GM12878 (cell line): ENCODE results near the gene SCYGR3. TPM values are rescaled to one million over a fixed set of nuclear protein-coding genes. Genes with fewer than 3 reads are reported as not detected.

Experiments
- ATAC-seq: fragments of 200-7000 bp; cut with Tn5 transposase; 3 replicates; pipeline ENCODE4 v1.9.1; 2020; ENCODE audit warnings: mild to moderate bottlenecking, moderate library complexity
- BruUV-seq: library from RNA; stranded (reverse); fragments of 400-500 nt; replicated peaks from 2 replicates; lab custom pipeline; 2021; lab: Mats Ljungman, UMichigan
- CTCF ChIA-PET: fragments of 300-600 bp; sonication (Branson Sonifier 250); formaldehyde crosslinking; extraction: SDS; loops from one replicate; lab custom pipeline; 2021; ENCODE audit warnings: inconsistent platforms; lab: Yijun Ruan, JAX
- POLR2A ChIA-PET: fragments of 350-600 bp; formaldehyde crosslinking; extraction: SDS; loops from one replicate; lab custom pipeline; 2021; ENCODE audit warnings: inconsistent platforms; lab: Charles Lee
- RAD21 ChIA-PET: fragments of 300-600 bp; sonication (Branson Sonifier 250); formaldehyde crosslinking; loops from one replicate; lab custom pipeline; 2023; ENCODE audit warnings: antibody characterized with exemption; ENCODE audit not compliant: unreplicated experiment; lab: Charles Lee
- SMC1A ChIA-PET: fragments of 300-600 bp; sonication (Branson Sonifier 250); formaldehyde crosslinking; loops from one replicate; lab custom pipeline; 2023; ENCODE audit not compliant: unreplicated experiment, uncharacterized antibody; lab: Charles Lee
- DNase-seq: peaks from one replicate; pipeline ENCODE4 v3.0.0-alpha.2; 2011; ENCODE audit warnings: low read depth, low spot score
- FAIRE-seq: peaks from 3 replicates; lab custom pipeline; 2011; peaks lifted over from hg19 to GRCh38; lab: Jason Lieb, UNC
- H2AFZ ChIP-seq: 2 replicates; pipeline ENCODE4 v1.6.0; 2011; ENCODE audit warnings: low read depth, low read length, control low read depth; ENCODE audit not compliant: control insufficient read depth
- H3K27ac ChIP-seq: 2 replicates; pipeline ENCODE4 v1.5.1; 2011; ENCODE audit warnings: control low read depth; ENCODE audit not compliant: control insufficient read depth, insufficient read depth
- H3K27me3 ChIP-seq, 2 experiments: replicated peaks in 1 of 2; 2 replicates each; pipeline versions ENCODE4 v1.6.0 to v1.6.1; 2011; ENCODE audit warnings: low read length in 1 of 2; ENCODE audit not compliant: control insufficient read depth in 2 of 2, insufficient read depth in 2 of 2
- H3K36me3 ChIP-seq, 2 experiments: 2 replicates each; pipeline ENCODE4 v1.5.1; 2011; ENCODE audit warnings: low read length in 1 of 2; ENCODE audit not compliant: control insufficient read depth in 2 of 2, insufficient read depth in 2 of 2
- H3K4me1 ChIP-seq: 2 replicates; pipeline ENCODE4 v1.6.1; 2011; ENCODE audit warnings: mild to moderate bottlenecking, low read length, moderate library complexity, mixed read lengths; ENCODE audit not compliant: control insufficient read depth, insufficient read depth
- H3K4me2 ChIP-seq: 2 replicates; pipeline ENCODE4 v1.6.0; 2011; ENCODE audit warnings: control low read depth; ENCODE audit not compliant: control insufficient read depth, insufficient read depth
- H3K4me3 ChIP-seq: fragments of 200-600 bp; sonication (generic); 2 replicates; pipeline ENCODE4 v1.5.1; 2016
- H3K79me2 ChIP-seq: 2 replicates; pipeline ENCODE4 v1.6.0; 2011; ENCODE audit warnings: low read length; ENCODE audit not compliant: control insufficient read depth, insufficient read depth
- H3K9ac ChIP-seq: 2 replicates; pipeline ENCODE4 v1.8.0; 2011; ENCODE audit warnings: low read length, control low read depth, mixed read lengths; ENCODE audit not compliant: control insufficient read depth, insufficient read depth
- H3K9me3 ChIP-seq: replicated peaks from 3 replicates; pipeline ENCODE4 v1.5.1; 2011; ENCODE audit warnings: mild to moderate bottlenecking, low read length; ENCODE audit not compliant: control insufficient read depth, insufficient read depth
- H4K20me1 ChIP-seq: 2 replicates; pipeline ENCODE4 v1.6.0; 2011; ENCODE audit not compliant: control insufficient read depth, insufficient read depth
- CEBPB ChIP-seq, 2 experiments: fragments of 150-350 bp in 1 of 2; IDR thresholded peaks; 2 replicates each; pipeline ENCODE4 v1.6.1; 2012 to 2014; ENCODE audit warnings: low read depth in 2 of 2, low read length in 2 of 2, borderline replicate concordance in 1 of 2, inconsistent platforms in 1 of 2
- NFYA ChIP-seq: IDR thresholded peaks from 2 replicates; pipeline ENCODE4 v1.6.1; 2011; ENCODE audit warnings: low read depth, mild to moderate bottlenecking, low read length, improper control_type of control experiment, borderline replicate concordance
- NFYB ChIP-seq: IDR thresholded peaks from 2 replicates; pipeline ENCODE4 v1.6.1; 2011; ENCODE audit warnings: low read depth, mild to moderate bottlenecking, low read length, improper control_type of control experiment, moderate library complexity; ENCODE audit not compliant: insufficient read depth
- SMAD5 ChIP-seq: IDR thresholded peaks from 2 replicates; pipeline ENCODE4 v1.6.1; 2016; ENCODE audit warnings: antibody characterized with exemption, low read depth
- SMC3 ChIP-seq: IDR thresholded peaks from 2 replicates; pipeline ENCODE4 v1.6.1; 2011; ENCODE audit warnings: low read length, improper control_type of control experiment, borderline replicate concordance
- ZNF217 ChIP-seq: fragments of 450-650 bp; IDR thresholded peaks from 2 replicates; pipeline ENCODE4 v1.6.1; 2017; ENCODE audit warnings: antibody characterized with exemption, mild to moderate bottlenecking
- WGBS: methylation state at CpG from one replicate; pipeline ENCODE4 v1.1.6; 2016; ENCODE audit warnings: low lambda C conversion rate; ENCODE audit not compliant: insufficient replicate concordance, insufficient coverage; ENCODE audit errors: missing lambda C conversion rate; 5-methylcytosine and 5-hydroxymethylcytosine counted together
- in situ Hi-C: fragments of 300-500 bp; cut with MboI; formaldehyde crosslinking; loops from 9 replicates; pipeline ENCODE4 v1.14.3; 2018; ENCODE audit warnings: mixed read lengths
- intact Hi-C: fragments of 100-400 bp; cut with micrococcal nuclease; formaldehyde crosslinking; loops from one replicate; pipeline ENCODE4 v1.14.2; 2022; ENCODE audit not compliant: unreplicated experiment
- polyA plus RNA-seq, 11 experiments: library from polyadenylated mRNA; depleted of rRNA in 4 of 11; unstranded in 6 of 11; stranded (reverse) in 5 of 11; fragments of >200 nt; fragmentation: Nextera tagmentation in 4 of 11; fragmentation: Illumina TruSeq in 1 of 11; extraction: Ambion mirVana in 4 of 11; extraction: Trizol in 1 of 11; gene quantifications; 1 replicate in 1 of 11; 2 replicates in 10 of 11; pipeline versions ENCODE4 v1.2.1 to v1.2.3, GENCODE V29; 2011 to 2016; ENCODE audit warnings: inconsistent platforms in 2 of 11, missing spikeins in 2 of 11, low read depth in 1 of 11
- total RNA-seq, 4 experiments: library from RNA; depleted of rRNA in 3 of 4; stranded (reverse); fragments of >200 nt in 3 of 4; fragmentation: Illumina TruSeq in 1 of 4; extraction: Trizol in 1 of 4; gene quantifications; 2 replicates each; pipeline versions ENCODE4 v1.2.1 to v1.2.3, GENCODE V29; 2013 to 2021
- TF ChIP-seq, protein P1 (sequence below): IDR thresholded peaks from 2 replicates; pipeline ENCODE4 v1.6.1; 2012; ENCODE audit warnings: low read depth, low read length, improper control_type of control experiment
- TF ChIP-seq, protein P2 (sequence below): IDR thresholded peaks from 2 replicates; pipeline ENCODE4 v1.6.1; 2012; ENCODE audit warnings: low read depth, low read length, improper control_type of control experiment

Gene SCYGR3
- total and polyA plus RNA-seq, 10 of the 15 experiments (the other 5 are each of a cell fraction or from before 2014, with no cell fraction given), result not detected

DNA sequence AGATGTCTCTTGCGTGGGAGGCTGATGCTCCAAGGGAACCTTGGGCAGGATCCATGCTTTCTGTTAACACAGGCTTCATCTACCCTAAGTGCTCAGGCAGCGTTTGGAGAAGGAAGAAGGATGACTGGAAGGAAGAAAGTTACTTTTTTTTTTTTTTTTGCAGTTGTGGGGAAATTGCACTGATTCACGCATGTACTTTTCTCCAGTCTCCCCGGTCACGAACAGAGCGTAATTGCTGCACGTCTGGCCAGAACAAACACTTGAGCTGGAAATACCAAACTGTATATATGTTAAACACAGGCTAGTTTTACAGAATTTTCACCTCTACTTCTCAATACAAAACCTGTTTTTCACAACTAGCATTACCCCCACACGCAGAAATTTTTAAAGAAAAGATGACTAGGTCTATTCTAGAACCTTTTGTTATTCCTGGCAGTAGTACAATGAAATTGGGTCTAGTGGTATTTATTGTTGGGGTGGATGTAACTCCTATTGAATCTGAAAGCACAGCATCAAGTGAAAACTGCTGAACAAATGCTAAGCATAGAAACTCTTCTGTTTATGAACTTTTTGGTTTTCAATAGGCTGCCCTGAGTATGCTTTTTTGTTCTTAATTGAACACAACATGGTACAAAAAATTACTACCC lies 42.7 kb upstream of the SCYGR3 start:
- BruUV-seq, result no TSS peak
- TF ChIP-seq NFYB (no peak), CEBPB (IDR thresholded peaks at IDR 0.05; ENCODE audit: borderline replicate concordance in 1 of 2, low read depth in 2 of 2, low read length in 2 of 2) (no peak), SMC3 (no peak), NFYA (no peak), ZNF217 (no peak), SMAD5 (no peak)
- TF ChIP-seq, protein P1, sequence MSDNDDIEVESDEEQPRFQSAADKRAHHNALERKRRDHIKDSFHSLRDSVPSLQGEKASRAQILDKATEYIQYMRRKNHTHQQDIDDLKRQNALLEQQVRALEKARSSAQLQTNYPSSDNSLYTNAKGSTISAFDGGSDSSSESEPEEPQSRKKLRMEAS, result no peak
- TF ChIP-seq, protein P2, sequence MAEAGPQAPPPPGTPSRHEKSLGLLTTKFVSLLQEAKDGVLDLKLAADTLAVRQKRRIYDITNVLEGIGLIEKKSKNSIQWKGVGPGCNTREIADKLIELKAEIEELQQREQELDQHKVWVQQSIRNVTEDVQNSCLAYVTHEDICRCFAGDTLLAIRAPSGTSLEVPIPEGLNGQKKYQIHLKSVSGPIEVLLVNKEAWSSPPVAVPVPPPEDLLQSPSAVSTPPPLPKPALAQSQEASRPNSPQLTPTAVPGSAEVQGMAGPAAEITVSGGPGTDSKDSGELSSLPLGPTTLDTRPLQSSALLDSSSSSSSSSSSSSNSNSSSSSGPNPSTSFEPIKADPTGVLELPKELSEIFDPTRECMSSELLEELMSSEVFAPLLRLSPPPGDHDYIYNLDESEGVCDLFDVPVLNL, result no peak
- no peak overlapping the region for H3K4me3 ChIP-seq
- RAD21 ChIA-PET, result interaction anchor here (0.7 to 4.1 kb wide), 14 partner anchors 13 to 251 kb away, joined by 3 to 56 read pairs (median 6); no protein-coding TSS in a partner anchor
- no peak overlapping the region for H3K27ac ChIP-seq
- in situ Hi-C loops (no loop called here), intact Hi-C loops (loop anchor here (10.0 kb wide), 1 partner anchor 533 kb away; no protein-coding TSS in a partner anchor)
- no peaks in the 10 kb centered on the region for H3K9me3 ChIP-seq
- SMC1A ChIA-PET, result interaction anchor here (0.7 to 4.1 kb wide), 10 partner anchors 8 to 307 kb away, joined by 3 to 56 read pairs (median 7); no protein-coding TSS in a partner anchor
- POLR2A ChIA-PET, result no interaction called here
- no peak overlapping the region for H3K4me2 ChIP-seq
- no peaks in the 10 kb centered on the region for H3K4me1 ChIP-seq
- no peaks in the 10 kb centered on the region for H3K27me3 ChIP-seq
- no peaks in the 10 kb centered on the region for H3K79me2 ChIP-seq
- no peaks in the 10 kb centered on the region for H4K20me1 ChIP-seq
- CTCF ChIA-PET, result interaction anchor here (0.6 to 5.4 kb wide), 31 partner anchors 9 to 1074 kb away, joined by 3 to 134 read pairs (median 5); no protein-coding TSS in a partner anchor
- no peak overlapping the region for H2AFZ ChIP-seq
- H3K9ac ChIP-seq, result no peak overlapping the region
- 47% methylated on average over 8 of the region's 8 CpGs for WGBS
- no peak for ATAC-seq
- FAIRE-seq, result no peak
- DNase-seq, result no peak
- H3K36me3 ChIP-seq, result no peaks in the 10 kb centered on the region
